CD4-positive, alpha-beta T cell treated with Interferon gamma for 1 hour (primary cell): ENCODE data around the gene RAB40B.
"Not testable (repeated sequence)": the region's sequence is repeated elsewhere in the genome, so short reads cannot be mapped to it uniquely, and the experiment has no call there.

Experiments used
- DNase-seq: peaks from one replicate; pipeline ENCODE4 v3.0.0-alpha.2; 2020

RAB40B gene

GRCh38 chr17:82698065-82698973 is at the start of gene RAB40B:
TSS of gene RAB40B (minus strand) at chr17:82698698. CDS start at chr17:82698596, 102 bp downstream.
- peak; percentile 99 for DNase-seq

GRCh38 chr17:82745524-82745923 is 47.0 kb upstream of the RAB40B start:
- DNase-seq, result no peak

GRCh38 chr17:82744736-82745135 is 46.2 kb upstream of the RAB40B start:
- not testable (repeated sequence) for DNase-seq

GRCh38 chr17:82743344-82744219 is 45.1 kb upstream of the RAB40B start:
- DNase-seq, result no peak

GRCh38 chr17:82740906-82741759 is 42.6 kb upstream of the RAB40B start:
- no peak for DNase-seq

- DNase-seq, result no peak
Observed at GRCh38 chr17:82737967-82738877, 39.7 kb upstream of the RAB40B start.

GRCh38 chr17:82736511-82737185 is 38.1 kb upstream of the RAB40B start:
- DNase-seq, result no peak

GRCh38 chr17:82734987-82735866 is 36.7 kb upstream of the RAB40B start, which contains the start of gene FN3K:
TSS of gene FN3K (plus strand) at chr17:82735615. CDS start at chr17:82735637, 22 bp downstream.
- DNase-seq, result no peak

GRCh38 chr17:82732118-82732743 is 33.7 kb upstream of the RAB40B start:
- no peak for DNase-seq

- no peak for DNase-seq
Observed at GRCh38 chr17:82729479-82730260, 31.2 kb upstream of the RAB40B start.

GRCh38 chr17:82726427-82726826 is 27.9 kb upstream of the RAB40B start:
- DNase-seq, result no peak

- DNase-seq, result no peak
Observed at GRCh38 chr17:82723169-82723807, 24.8 kb upstream of the RAB40B start.

- DNase-seq, result no peak
Observed at GRCh38 chr17:82722341-82723013, 24.0 kb upstream of the RAB40B start.

GRCh38 chr17:82720204-82720603 is 21.7 kb upstream of the RAB40B start:
- DNase-seq, result no peak

GRCh38 chr17:82718986-82719685 is 20.6 kb upstream of the RAB40B start:
- DNase-seq, result no peak

- peak; percentile 94 for DNase-seq
Observed at GRCh38 chr17:82716203-82717010, 17.9 kb upstream of the RAB40B start, which contains the start of gene FN3KRP. TSS of gene FN3KRP (plus strand) at chr17:82716706. CDS start at chr17:82716756, 50 bp downstream.
